ENCODE results near the gene DLX1. TPM values are rescaled to one million over a fixed set of nuclear protein-coding genes. Genes with fewer than 3 reads are reported as not detected.

Gene DLX1
- total RNA-seq, 1 donor from 2014 or later: 0.61 TPM

DNA sequence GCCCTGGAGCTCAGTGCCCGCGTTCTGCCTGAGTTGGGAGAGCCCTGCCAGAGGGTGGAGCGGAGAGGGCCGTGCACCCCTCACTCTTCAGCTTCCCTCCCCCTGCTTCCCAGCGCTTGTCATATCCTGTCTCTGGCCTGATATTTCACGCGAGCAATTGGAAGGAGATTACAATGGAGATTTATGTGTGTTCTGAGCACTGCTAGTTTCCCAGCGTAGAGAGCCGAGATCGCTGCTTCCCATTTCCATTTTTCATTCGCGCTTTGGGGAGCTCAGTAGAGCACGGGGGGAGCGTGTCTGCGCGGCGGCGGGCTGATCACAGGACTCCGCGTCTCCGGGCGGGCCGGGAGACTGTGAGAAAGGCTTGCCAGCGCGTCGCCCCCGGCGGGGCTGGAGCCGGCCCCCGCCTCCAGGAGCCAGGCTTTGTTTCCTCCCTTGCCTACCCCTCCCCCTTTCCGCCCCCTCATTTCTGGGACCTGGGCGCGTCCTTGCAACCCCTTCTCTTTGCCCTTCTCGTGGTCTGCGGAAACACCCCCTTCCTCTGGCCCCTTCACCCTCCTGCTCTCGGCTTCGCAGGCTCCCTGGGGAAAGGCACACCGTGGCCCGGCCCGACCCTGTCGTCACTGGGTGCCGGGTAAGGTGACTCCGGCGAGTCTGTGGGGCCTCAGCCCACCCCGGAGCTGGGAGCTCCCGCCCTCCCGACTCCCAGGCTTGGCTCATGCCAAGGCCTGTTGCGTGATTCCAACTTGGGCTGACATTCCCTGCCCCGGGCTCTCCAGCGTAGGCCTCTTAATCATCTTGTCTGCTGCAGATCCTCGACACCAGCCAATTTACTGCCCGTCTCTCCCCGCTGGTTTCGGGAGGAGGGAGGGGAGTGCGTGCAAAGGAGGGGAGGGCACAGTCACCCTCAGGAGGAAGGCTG, 11.6 kb downstream of the DLX1 start:
- H3K27me3 Mint-ChIP-seq (ENCODE audit: unreplicated experiment): peaks cover 38% of the 10 kb centered on the region
- H3K36me3 Mint-ChIP-seq (ENCODE audit: unreplicated experiment): no peaks in the 10 kb centered on the region
- no peak overlapping the region for H3K27ac Mint-ChIP-seq (ENCODE audit: unreplicated experiment)
- H3K4me1 Mint-ChIP-seq (ENCODE audit: low read depth, unreplicated experiment): peaks cover 11% of the 10 kb centered on the region
- TF ChIP-seq, protein P1, sequence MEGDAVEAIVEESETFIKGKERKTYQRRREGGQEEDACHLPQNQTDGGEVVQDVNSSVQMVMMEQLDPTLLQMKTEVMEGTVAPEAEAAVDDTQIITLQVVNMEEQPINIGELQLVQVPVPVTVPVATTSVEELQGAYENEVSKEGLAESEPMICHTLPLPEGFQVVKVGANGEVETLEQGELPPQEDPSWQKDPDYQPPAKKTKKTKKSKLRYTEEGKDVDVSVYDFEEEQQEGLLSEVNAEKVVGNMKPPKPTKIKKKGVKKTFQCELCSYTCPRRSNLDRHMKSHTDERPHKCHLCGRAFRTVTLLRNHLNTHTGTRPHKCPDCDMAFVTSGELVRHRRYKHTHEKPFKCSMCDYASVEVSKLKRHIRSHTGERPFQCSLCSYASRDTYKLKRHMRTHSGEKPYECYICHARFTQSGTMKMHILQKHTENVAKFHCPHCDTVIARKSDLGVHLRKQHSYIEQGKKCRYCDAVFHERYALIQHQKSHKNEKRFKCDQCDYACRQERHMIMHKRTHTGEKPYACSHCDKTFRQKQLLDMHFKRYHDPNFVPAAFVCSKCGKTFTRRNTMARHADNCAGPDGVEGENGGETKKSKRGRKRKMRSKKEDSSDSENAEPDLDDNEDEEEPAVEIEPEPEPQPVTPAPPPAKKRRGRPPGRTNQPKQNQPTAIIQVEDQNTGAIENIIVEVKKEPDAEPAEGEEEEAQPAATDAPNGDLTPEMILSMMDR (IDR thresholded peaks at IDR 0.05; ENCODE audit: partially characterized antibody, unreplicated experiment): no peak
- peak; percentile 29 for DNase-seq
- H3K4me3 Mint-ChIP-seq (ENCODE audit: unreplicated experiment): peak overlapping the region; percentile 79
- H3K9me3 Mint-ChIP-seq (ENCODE audit: unreplicated experiment): peaks cover 17% of the 10 kb centered on the region

DNA sequence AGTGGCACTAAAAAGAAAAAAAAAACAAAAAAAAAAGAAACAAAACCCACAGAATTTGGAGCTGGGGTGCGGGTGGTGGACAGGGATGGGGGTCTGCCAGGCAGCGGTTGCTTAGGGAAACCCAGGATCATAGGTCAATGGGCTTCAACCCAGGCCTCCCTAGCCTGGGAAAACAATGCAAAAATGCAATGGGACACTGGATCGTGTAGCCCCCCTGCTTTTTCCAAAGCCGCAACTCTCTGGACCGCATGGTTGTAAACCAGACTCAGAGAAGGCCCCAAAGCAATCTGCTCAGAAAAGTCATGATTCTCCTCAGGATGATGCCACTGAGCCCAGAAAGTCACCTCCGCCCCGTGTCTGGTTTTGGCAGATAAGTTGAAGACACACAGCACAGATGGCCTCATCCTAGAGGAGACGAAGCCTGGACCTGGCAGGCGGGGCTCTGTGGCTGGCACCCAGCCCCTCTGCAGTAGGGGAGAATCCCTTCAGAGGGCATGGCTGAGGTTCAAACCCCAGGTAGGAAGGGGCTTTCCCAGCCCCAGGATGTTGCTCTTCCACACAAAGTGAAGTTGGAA, 12.3 kb downstream of the DLX1 start:
- Mint-ChIP-seq H3K4me1 (ENCODE audit: low read depth, unreplicated experiment) (peaks cover 11% of the 10 kb centered on the region), H3K4me3 (ENCODE audit: unreplicated experiment) (no peak overlapping the region), H3K27me3 (ENCODE audit: unreplicated experiment) (peaks cover 35% of the 10 kb centered on the region)

DNA sequence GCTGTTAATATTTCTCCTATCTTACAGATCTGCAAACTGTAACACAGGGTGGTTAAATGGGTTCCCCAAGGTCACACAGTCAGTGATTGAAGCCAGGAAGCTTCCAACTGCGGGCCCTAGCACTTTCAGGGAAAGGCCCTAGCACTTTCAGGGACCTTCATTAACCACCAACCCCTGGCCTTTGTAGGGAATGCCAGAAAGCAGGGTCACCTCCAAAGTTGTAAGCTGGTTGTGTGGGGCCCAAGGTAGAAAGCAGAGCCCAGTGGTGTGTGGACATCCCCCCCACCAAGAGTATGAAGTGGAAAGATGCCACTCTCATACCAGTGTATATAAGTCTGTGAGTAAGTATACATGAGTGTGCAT, 13.0 kb downstream of the DLX1 start:
- no peak overlapping the region for H3K27ac Mint-ChIP-seq (ENCODE audit: unreplicated experiment)
- peaks cover 33% of the 10 kb centered on the region for H3K27me3 Mint-ChIP-seq (ENCODE audit: unreplicated experiment)
- TF ChIP-seq, protein P1 (IDR thresholded peaks at IDR 0.05; ENCODE audit: partially characterized antibody, unreplicated experiment): no peak
- DNase-seq: no peak
- no peaks in the 10 kb centered on the region for H3K36me3 Mint-ChIP-seq (ENCODE audit: unreplicated experiment)
- H3K4me1 Mint-ChIP-seq (ENCODE audit: low read depth, unreplicated experiment): peaks cover 13% of the 10 kb centered on the region
- H3K9me3 Mint-ChIP-seq (ENCODE audit: unreplicated experiment): peaks cover 15% of the 10 kb centered on the region
- H3K4me3 Mint-ChIP-seq (ENCODE audit: unreplicated experiment): peak overlapping the region; percentile 82

More for the DNA sequence above, 12.3 kb downstream of the DLX1 start:
- Mint-ChIP-seq H3K36me3 (ENCODE audit: unreplicated experiment) (no peaks in the 10 kb centered on the region), H3K9me3 (ENCODE audit: unreplicated experiment) (peaks cover 14% of the 10 kb centered on the region), H3K27ac (ENCODE audit: unreplicated experiment) (no peak overlapping the region)
- TF ChIP-seq, protein P1 (IDR thresholded peaks at IDR 0.05; ENCODE audit: partially characterized antibody, unreplicated experiment): no peak
- DNase-seq: no peak

DNA sequence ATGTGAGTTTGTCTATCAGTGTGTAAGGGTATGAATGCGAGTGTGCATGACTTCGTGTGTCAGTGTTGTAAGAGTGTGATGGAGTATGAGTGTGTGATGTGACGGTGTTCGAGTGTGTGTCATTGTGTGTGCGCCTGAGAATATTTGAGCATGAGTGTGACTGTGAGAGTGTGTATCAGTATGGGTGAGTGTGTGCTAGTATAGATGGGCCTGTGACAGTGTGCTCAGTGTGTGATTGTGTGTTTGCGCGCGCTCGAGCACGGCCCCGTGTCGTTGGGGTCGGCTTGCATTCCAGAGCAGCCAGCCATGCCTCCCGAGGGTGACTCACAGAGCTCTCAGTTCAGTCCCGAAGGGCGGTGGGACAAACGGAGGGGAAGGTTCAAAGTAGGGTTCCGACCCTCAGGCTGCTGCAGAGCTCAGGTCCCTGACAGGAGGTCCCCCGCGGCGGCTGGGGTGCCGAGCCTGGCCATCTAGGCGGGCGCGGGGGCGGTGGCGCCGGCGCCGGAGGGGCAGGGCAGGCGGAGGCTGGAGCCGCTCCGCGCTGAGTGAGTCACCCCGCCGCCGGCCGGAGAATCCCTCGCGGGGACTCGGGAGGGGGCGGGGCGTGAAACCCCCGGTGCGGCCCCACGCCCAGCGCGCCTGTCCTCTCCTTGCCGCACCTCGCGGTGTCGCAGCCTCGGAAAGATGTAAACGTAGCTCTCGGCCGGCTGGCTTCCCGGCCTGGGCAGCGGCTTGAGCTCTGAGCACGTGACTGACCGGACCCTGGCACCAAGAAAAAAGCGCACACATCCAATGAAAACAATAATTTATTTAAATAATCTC, 13.6 kb downstream of the DLX1 start:
- Mint-ChIP-seq H3K4me1 (ENCODE audit: low read depth, unreplicated experiment) (peaks cover 18% of the 10 kb centered on the region), H3K9me3 (ENCODE audit: unreplicated experiment) (peaks cover 15% of the 10 kb centered on the region), H3K27me3 (ENCODE audit: unreplicated experiment) (peaks cover 32% of the 10 kb centered on the region), H3K4me3 (ENCODE audit: unreplicated experiment) (peak overlapping the region; percentile 82), H3K36me3 (ENCODE audit: unreplicated experiment) (no peaks in the 10 kb centered on the region), H3K27ac (ENCODE audit: unreplicated experiment) (no peak overlapping the region)
- TF ChIP-seq, protein P1 (IDR thresholded peaks at IDR 0.05; ENCODE audit: partially characterized antibody, unreplicated experiment): no peak
- DNase-seq: peak; percentile 58

All from glutamatergic neuron (in vitro differentiated cells).